K562 (cell line): Measurements from ENCODE around the gene NKD1. TPM values are rescaled to one million over a fixed set of nuclear protein-coding genes. Genes with fewer than 3 reads are reported as not detected.

Experiments
- ATF4 ChIP-seq: fragments of 450-650 bp; formaldehyde crosslinking; IDR thresholded peaks from 2 replicates; pipeline ENCODE4 v1.4.0; 2022; ENCODE audit warnings: mild to moderate bottlenecking, moderate library complexity
- BRD4 ChIP-seq: fragments of 200-600 bp; sonication (generic); IDR thresholded peaks from 2 replicates; pipeline ENCODE4 v1.6.1; 2017; ENCODE audit warnings: inconsistent platforms
- BRD9 ChIP-seq: fragments of 450-650 bp; IDR thresholded peaks from 2 replicates; pipeline ENCODE4 v1.6.1; 2018; ENCODE audit warnings: low read depth; ENCODE audit not compliant: partially characterized antibody
- KAT7 ChIP-seq: sonication (generic); formaldehyde crosslinking; IDR thresholded peaks from 2 replicates; pipeline ENCODE4 v1.8.0; 2022; ENCODE audit warnings: missing genetic modification reagents, mild to moderate bottlenecking, borderline replicate concordance
- MEIS2 ChIP-seq: fragments of 450-650 bp; IDR thresholded peaks from 2 replicates; pipeline ENCODE4 v1.6.1; 2014; ENCODE audit warnings: mild to moderate bottlenecking; ENCODE audit not compliant: partially characterized antibody
- MYC ChIP-seq, 2 experiments: fragments of 250-450 bp in 1 of 2; sonication (Bioruptor Pico) in 1 of 2; IDR thresholded peaks; 2 replicates each; pipeline versions ENCODE4 v1.5.1 to v1.6.1; 2012 to 2021; ENCODE audit warnings: low read depth in 2 of 2, borderline replicate concordance in 1 of 2, improper control_type of control experiment in 1 of 2, low read length in 1 of 2, mild to moderate bottlenecking in 1 of 2, moderate library complexity in 1 of 2
- PRDM10 ChIP-seq: fragments of 450-650 bp; IDR thresholded peaks from 2 replicates; pipeline ENCODE4 v1.6.1; 2018; ENCODE audit not compliant: partially characterized antibody
- RBFOX2 ChIP-seq: fragments of 200-400 bp; formaldehyde crosslinking; IDR thresholded peaks from 2 replicates; pipeline ENCODE4 v1.6.1; 2017; ENCODE audit warnings: low read depth, mild to moderate bottlenecking, low read length, moderate library complexity
- SPI1 ChIP-seq: IDR thresholded peaks from 2 replicates; pipeline ENCODE4 v1.6.1; 2011; ENCODE audit warnings: low read depth, low read length, control low read depth, borderline replicate concordance
- TRIM25 ChIP-seq: fragments of 450-650 bp; IDR thresholded peaks from 2 replicates; pipeline ENCODE4 v1.7.0; 2016; ENCODE audit warnings: borderline replicate concordance
- ZBTB7A ChIP-seq: IDR thresholded peaks from 2 replicates; pipeline ENCODE4 v1.6.1; 2011; ENCODE audit warnings: low read depth, mild to moderate bottlenecking, low read length, moderate library complexity, borderline replicate concordance; ENCODE audit not compliant: control insufficient read depth
- polyA plus RNA-seq, 8 experiments: library from polyadenylated mRNA; depleted of rRNA in 4 of 8; stranded (reverse) in 5 of 8; unstranded in 3 of 8; fragments of >200 nt; fragmentation: Nextera tagmentation in 2 of 8; fragmentation: Illumina TruSeq in 1 of 8; extraction: Ambion mirVana in 2 of 8; extraction: Trizol in 1 of 8; gene quantifications; 2 replicates each; pipeline versions ENCODE4 v1.2.1 to v1.2.3, GENCODE V29; 2011 to 2014; ENCODE audit warnings: inconsistent platforms in 1 of 8, missing spikeins in 1 of 8
- total RNA-seq, 7 experiments: library from RNA; depleted of rRNA in 6 of 7; stranded (reverse); fragments of >200 nt in 6 of 7; fragmentation: Illumina TruSeq in 2 of 7; extraction: Trizol in 2 of 7; gene quantifications; 2 replicates each; pipeline versions ENCODE4 v1.2.1 to v1.2.3, GENCODE V29; 2011 to 2021; ENCODE audit warnings: low replicate concordance in 1 of 7
- TF ChIP-seq, protein P1 (sequence below): sonication (generic); formaldehyde crosslinking; IDR thresholded peaks from 2 replicates; pipeline ENCODE4 v1.5.0; 2020; ENCODE audit warnings: missing genetic modification reagents
- TF ChIP-seq, protein P2 (sequence below): fragments of 450-650 bp; formaldehyde crosslinking; IDR thresholded peaks from 2 replicates; pipeline ENCODE4 v1.4.0; 2020; ENCODE audit warnings: mild to moderate bottlenecking, mixed read lengths
- TF ChIP-seq, protein P3 (sequence below): fragments of 250-450 bp; sonication (Bioruptor Pico); IDR thresholded peaks from 2 replicates; pipeline ENCODE4 v1.5.0; 2020; ENCODE audit warnings: mild to moderate bottlenecking, borderline replicate concordance

The NKD1 gene
- total and polyA plus RNA-seq, 9 of the 15 experiments (the other 6 are each of a cell fraction or from before 2014, with no cell fraction given) = under 0.01 to 0.24 (median 0.04) TPM; not detected in 2

DNA sequence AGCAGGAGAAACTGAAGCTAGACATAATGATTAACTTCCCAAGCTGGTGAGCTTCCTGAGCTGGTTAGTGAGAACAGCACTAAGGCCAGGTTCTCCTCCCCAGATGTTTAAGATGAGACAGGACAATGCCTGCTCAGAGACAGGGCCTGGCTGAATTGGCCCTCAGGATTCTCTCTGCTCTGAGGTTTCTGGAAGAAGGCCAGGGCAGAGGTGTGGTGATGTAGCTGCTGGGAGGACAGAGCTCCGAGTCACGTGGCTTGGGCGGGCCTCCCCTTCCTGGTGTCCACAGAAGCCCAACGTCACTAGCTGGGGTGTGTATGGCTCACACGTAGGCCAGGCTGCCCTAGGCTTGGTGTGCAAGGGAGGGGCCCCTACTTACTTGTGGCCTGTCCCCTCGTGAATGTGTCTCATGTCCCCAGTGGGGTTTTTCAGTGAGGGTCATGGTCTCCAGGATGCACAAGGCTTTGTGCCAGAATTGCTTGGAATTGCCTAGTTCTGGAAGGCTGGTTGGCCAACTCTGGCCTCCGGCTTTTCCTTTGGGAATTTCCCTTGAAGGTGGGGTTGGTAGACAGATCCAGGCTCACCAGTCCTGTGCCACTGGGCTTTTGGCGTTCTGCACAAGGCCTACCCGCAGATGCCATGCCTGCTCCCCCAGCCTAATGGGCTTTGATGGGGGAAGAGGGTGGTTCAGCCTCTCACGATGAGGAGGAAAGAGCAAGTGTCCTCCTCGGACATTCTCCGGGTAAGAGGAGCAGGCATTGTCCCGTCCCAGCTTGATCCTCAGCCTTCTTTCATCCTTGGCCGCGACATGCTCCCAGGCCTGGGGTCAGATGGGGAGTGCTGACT, 148.6 kb downstream of the NKD1 start (continued):
- TF ChIP-seq MYC (IDR thresholded peaks at IDR 0.05; ENCODE audit: low read depth, low read length) (no peak), MYC (CRISPR knock-in tag; IDR thresholded peaks at IDR 0.05; ENCODE audit: borderline replicate concordance, low read depth) (no peak), ZBTB7A (no peak), MEIS2 (no peak), BRD9 (no peak), ATF4 (CRISPR knock-in tag) (0 out of 2 replicates have a peak, but pooled peaks have one; percentile 14), SPI1 (no peak), RBFOX2 (no peak), TRIM25 (no peak), KAT7 (CRISPR knock-in tag) (no peak), BRD4 (no peak), PRDM10 (no peak)
- TF ChIP-seq, protein P1, sequence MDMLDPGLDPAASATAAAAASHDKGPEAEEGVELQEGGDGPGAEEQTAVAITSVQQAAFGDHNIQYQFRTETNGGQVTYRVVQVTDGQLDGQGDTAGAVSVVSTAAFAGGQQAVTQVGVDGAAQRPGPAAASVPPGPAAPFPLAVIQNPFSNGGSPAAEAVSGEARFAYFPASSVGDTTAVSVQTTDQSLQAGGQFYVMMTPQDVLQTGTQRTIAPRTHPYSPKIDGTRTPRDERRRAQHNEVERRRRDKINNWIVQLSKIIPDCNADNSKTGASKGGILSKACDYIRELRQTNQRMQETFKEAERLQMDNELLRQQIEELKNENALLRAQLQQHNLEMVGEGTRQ (CRISPR knock-in tag) = peak; percentile 90
- TF ChIP-seq, protein P2, sequence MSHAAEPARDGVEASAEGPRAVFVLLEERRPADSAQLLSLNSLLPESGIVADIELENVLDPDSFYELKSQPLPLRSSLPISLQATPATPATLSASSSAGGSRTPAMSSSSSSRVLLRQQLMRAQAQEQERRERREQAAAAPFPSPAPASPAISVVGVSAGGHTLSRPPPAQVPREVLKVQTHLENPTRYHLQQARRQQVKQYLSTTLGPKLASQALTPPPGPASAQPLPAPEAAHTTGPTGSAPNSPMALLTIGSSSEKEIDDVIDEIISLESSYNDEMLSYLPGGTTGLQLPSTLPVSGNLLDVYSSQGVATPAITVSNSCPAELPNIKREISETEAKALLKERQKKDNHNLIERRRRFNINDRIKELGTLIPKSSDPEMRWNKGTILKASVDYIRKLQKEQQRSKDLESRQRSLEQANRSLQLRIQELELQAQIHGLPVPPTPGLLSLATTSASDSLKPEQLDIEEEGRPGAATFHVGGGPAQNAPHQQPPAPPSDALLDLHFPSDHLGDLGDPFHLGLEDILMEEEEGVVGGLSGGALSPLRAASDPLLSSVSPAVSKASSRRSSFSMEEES (CRISPR knock-in tag) = peak; percentile 95
- TF ChIP-seq, protein P3, sequence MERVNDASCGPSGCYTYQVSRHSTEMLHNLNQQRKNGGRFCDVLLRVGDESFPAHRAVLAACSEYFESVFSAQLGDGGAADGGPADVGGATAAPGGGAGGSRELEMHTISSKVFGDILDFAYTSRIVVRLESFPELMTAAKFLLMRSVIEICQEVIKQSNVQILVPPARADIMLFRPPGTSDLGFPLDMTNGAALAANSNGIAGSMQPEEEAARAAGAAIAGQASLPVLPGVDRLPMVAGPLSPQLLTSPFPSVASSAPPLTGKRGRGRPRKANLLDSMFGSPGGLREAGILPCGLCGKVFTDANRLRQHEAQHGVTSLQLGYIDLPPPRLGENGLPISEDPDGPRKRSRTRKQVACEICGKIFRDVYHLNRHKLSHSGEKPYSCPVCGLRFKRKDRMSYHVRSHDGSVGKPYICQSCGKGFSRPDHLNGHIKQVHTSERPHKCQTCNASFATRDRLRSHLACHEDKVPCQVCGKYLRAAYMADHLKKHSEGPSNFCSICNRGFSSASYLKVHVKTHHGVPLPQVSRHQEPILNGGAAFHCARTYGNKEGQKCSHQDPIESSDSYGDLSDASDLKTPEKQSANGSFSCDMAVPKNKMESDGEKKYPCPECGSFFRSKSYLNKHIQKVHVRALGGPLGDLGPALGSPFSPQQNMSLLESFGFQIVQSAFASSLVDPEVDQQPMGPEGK (CRISPR knock-in tag) = no peak
